Measurements from ENCODE around the gene INPP5D.
"Not testable (repeated sequence)": the region's sequence is repeated elsewhere in the genome, so short reads cannot be mapped to it uniquely, and the experiment has no call there.

The INPP5D gene

DNA sequence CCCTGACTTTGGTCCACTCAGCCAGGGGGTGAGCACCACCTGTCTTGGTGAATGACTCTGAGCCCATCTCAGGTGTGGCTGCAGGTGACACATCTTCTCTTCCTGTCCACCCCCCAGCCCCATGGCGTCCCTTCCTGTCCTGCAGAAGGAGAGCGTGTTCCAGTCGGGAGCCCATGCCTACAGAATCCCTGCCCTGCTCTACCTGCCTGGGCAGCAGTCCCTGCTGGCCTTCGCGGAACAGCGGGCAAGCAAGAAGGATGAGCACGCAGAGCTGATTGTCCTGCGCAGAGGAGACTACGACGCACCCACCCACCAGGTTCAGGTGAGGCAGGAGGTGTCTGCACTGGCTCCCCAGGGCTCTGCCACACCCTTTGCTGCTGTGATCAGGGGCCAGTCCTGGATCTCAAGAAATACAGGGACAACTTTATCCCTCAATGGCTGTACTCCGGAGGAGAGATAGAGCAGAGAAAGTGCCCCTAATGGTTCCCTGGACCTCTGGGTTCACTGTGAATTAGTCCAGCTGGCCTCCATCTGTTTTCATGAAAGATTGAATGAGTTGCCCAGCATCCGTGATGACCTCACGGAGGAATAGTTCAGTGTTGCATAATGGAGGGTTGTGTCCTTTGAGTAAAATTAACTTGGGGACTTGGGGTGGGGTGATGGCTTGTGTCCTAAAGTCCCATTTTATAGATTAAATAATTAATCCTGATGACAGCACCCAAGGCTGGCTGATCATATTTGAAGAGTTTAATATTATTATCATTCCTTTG is 27.4 kb upstream of the INPP5D start, which contains the start of gene NEU2:
NEU2 (plus strand) TSS at position 122 of the 770 bp plus-strand sequence; CDS start at position 122, 0 bp downstream.
- DNase-seq (ENCODE audit: low read depth, low spot score) = no peak

DNA sequence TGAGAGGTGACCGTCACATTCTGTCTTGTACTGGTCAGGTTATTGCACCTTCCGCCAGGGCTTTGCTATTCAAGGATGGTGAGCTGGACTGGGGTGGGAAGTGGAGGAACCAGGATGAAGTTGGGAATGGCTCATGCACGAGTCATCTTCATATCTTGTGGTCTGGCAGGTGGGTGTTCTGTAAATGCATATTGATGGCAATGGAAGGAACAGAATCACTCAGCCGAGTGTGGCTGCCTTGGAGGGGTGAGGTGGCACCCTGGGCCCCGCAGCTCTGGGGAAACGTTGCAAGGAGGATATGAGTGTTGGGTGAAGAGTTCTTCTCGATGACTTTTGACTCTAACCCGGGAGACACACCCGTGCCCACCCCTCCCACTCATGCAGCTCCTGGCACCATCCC is 26.5 kb upstream of the INPP5D start:
- DNase-seq (ENCODE audit: low read depth, low spot score) = no peak

DNA sequence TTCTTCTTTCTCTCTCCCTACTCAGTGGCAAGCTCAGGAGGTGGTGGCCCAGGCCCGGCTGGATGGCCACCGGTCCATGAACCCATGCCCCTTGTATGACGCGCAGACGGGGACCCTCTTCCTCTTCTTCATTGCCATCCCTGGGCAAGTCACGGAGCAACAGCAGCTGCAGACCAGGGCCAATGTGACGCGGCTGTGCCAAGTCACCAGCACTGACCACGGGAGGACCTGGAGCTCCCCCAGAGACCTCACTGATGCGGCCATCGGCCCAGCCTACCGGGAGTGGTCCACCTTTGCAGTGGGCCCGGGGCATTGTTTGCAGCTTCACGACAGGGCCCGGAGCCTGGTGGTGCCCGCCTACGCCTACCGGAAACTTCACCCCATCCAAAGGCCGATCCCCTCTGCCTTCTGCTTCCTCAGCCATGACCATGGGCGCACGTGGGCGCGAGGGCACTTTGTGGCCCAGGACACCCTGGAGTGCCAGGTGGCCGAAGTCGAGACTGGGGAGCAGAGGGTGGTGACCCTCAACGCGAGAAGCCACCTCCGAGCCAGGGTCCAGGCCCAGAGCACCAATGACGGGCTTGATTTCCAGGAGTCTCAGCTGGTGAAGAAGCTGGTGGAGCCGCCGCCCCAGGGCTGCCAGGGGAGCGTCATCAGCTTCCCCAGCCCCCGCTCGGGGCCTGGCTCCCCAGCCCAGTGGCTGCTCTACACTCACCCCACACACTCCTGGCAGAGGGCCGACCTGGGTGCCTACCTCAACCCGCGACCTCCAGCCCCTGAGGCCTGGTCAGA is 25.9 kb upstream of the INPP5D start:
- DNase-seq (ENCODE audit: low read depth, low spot score) = no peak

DNA sequence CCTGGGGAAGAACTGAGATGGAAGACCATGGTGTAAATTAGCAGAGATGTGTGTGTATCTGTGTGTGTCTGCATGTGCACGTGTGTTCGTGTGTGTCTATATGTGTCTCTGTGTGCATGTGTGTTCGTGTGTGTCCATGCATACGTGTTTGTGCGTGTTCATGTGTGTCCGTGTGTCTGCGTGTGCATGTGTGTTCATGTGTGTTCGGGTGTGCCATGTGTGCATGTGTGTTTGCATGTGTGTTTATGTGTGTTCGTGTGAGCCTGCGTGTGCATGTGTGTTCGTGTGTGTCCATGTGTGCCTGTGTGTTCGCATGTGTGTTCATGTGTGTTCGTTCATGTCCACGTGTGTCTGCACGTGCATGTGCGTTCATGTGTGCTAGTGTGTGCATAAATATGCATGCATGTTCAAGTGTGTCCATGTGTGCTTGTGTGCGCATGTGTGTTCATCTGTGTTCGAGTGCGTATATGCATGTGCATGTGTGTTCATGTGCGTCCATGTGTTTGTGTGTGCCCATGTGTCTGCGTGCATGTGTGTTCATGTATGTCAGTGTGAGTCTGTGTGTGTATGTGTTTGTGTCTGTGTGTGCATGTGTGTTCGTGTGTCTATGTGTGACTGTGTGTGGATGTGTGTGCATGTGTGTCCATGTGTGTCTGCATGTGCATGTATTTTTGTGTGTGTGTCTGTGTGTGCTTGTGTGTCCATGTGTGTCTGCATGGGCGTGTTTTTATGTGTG is 24.5 kb upstream of the INPP5D start:
- DNase-seq (ENCODE audit: low read depth, low spot score) = no peak

DNA sequence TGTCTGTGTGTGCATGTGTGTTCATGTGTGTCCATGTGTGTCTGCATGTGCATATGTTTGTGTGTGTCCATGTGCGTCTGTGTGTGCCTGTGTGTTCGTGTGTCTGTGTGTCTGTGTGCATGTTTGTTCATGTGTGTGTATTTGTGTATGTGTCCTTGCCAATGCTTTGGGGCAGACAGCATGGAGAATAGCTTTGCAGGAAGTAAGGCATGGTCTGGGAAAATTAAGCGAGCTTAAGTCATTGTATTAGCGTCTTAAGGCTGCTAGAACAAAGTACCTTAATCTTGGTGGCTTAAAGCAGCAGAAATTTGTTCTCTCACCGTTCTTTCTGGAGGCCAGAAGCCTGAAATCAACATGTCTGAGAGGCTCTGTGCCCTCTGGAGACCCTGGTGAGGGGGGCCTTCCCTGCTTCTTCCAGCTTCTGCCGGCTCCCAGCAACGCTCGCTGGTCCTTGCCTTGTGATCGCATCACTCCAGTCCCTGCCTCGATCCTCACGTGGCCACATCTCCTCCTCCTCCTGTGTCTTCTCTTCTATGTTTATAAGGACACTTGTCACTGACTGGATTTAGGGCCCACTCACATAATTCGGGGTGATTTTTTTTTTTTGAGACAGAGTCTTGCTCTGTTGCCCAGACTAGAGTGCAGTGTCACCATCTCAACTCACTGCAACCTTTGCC is 23.8 kb upstream of the INPP5D start:
- DNase-seq (ENCODE audit: low read depth, low spot score) = no peak

DNA sequence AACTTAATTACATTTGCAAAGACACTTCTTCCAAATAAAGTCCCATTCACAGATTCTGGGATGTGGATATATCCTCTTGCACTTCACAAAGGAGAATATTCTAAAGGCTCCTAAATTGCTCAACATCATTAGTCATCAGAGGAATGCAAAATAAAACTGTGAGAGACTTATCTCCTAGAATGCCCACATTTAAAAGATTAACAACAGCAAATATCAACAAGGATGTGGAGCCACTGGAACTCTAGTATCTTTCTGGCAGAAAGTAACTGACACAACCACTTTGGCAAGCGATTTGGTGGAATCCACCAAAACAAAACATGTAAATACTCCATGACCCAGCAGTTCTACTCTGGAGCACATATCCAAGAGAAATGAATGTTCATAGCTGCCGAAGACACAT is 23.1 kb upstream of the INPP5D start:
- DNase-seq (ENCODE audit: low read depth, low spot score) = no peak

DNA sequence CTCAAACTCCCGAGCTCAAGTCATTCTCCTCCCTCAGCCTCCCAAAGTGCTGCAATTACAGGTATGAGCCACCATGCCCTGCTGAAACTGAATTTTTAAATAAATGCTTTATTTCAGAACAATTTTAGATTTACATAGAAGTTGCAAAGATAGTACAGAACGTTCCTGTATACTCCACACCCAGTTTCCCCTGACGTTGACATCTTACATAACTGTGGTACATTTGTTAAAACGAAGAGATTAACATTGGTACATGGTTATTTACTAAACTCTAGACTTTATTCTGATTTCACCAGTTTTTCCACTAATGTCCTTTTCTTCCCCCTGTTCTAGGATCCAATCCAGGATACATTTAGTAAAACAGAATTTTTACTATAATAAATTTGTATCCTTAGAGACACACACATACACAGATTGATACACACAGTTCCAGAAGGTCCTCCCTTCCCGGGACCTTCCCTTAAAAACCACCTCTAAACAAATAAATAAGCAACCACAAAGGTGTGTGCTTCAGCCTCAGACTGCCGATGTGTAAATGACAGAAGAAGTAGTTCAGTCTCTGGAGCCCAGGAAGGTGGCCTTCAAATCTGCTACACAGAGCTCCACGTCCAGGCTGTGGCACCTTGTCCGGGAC is 20.8 kb upstream of the INPP5D start:
- no peak for DNase-seq (ENCODE audit: low read depth, low spot score)

DNA sequence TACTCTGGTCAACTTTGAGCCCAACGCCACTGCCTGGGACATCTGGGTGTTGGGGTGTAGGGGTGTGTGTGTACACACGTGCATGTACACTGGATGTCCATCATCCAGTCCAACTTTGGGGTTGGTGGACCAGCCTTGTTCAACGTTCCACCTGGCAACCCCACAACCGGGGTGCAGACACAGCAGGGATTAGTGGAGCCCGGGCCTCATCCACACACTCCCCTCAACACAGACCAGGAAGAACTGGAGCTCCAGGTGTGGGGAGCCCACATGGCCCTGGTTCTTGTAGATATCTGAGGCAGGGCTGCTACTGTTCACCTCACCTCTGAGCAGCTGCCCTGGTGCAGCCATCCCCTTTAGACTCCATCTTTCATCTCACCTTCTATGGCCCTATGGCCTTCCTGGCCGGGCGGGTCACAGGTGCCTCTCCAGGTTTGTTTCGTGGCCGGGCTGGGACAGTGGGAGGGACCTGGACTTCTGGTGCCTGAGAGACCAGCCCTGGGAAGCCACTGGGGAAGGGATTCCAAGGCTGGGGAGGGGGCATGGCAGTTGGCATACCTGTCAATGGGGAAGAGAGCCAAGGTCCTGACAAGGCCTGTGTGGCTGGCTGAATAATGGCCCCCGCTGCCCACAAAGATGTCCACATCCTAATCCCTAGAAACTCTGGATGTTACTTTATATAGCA is 20.2 kb upstream of the INPP5D start:
- DNase-seq (ENCODE audit: low read depth, low spot score) = no peak

DNA sequence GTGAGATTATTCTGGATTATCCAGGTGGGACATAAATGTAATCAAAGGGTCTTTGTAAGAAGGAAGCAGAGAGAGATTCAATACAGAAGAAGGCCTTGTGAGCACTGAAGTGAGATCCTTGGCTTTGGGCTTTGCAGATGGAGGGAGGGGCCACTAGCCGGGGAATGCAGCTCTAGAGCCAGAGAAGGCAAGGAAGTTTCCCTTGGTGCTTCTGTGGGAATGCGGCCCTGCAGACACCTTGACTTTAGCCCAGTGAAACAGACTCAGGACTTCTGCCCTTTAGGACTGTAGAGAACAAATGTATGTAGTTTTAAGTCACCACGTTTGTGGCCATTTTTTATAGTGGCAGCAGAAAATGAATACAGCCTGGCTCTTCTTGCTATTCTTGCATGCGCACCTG is 19.6 kb upstream of the INPP5D start:
- no peak for DNase-seq (ENCODE audit: low read depth, low spot score)

DNA sequence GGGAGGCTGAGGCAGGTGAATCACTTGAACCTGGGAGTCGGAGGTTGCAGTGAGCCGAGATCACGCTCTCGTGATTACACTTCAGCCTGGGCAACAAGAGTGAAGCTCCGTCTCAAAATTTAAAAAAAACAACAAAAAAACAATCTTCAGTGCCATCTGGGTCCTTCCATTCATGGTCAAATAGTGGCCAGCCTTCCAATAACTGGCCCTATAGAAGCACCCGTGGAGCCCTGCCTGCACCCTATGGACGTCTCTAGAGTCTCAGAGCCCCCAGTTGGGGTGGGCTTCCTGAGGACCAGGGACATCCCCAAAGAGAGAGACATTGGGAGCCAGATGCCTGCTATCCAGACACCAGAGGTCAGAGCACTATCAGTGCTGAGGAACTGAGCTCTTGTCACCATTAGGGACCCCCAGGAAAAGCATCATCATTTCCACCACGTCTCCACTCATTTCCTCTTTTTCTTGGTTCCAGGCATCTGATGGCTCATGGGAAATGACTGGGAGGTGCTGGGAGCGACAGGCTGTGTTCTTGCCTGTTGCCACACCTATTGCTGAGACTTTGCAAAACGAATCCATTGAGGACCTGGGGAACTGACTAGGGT is 18.3 kb upstream of the INPP5D start:
- no peak for DNase-seq (ENCODE audit: low read depth, low spot score)

DNA sequence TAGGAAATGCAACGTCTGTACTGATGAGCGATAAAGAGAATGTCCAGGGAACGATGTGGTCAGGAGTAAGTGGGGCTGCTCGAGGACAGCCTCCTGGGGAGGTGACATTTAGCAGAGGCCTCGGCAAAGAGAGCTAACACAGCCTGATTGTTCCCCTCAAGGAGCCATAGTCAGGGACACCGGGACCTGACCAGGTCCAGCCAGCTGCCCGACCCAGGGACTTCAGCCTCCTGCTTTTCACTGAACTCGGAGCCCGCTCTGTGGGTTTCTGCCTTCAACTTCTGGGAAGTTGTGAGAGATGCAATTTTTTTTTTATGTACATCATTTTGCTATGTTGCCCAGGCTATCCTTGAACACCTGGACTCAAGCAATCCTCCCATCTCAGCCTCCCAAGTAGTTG is 17.6 kb upstream of the INPP5D start:
- no peak for DNase-seq (ENCODE audit: low read depth, low spot score)

DNA sequence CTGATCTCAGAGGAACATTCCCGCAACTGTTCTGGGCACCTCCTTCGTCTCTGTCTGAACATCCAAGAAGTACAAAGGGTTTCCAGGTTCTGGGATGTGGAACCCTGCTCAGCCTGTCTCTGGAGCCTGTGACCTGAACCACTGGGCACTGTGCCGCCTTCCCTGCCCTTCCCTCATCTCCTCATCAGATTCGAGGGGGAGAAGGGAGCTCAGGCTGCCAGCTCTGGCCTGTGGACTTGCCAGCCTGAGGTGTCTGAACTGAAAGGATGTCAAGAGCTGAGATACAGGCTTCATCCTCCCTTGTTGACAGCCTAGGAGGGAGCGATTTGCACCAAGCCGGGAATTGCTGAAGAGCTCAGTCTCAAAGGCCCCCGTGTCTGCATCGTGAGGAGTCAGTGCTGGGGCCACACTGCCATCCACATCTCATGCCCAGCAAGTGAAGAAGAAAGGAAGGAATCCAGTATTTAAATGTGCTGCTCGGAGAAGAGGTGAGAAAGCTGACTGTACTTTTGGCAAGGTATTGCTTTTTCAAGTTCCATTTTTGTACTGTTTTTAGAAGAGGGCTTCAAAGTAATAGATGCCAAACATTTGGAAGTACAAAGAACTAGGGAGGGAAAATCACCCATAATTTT is 15.1 kb upstream of the INPP5D start:
- no peak for DNase-seq (ENCODE audit: low read depth, low spot score)

DNA sequence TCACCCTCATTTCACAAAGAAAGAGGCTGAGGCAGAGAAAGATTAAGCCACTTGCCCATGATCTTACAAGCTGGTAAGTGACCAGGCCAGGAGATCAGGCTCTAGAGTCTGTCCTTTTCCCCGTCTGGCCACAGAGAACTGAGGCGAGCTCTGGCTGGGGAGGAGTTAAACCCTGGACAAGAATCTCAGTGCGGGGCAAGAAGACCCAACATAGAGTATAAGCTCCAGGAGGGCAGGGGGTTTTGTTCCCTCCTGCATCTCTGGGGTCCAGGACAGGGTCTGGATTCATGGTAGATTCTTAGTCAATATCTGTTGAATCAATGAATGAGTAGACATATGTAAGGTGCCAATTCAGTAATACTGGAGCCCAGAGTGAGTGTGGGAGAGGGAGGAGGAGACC is 12.9 kb upstream of the INPP5D start:
- no peak for DNase-seq (ENCODE audit: low read depth, low spot score)

DNA sequence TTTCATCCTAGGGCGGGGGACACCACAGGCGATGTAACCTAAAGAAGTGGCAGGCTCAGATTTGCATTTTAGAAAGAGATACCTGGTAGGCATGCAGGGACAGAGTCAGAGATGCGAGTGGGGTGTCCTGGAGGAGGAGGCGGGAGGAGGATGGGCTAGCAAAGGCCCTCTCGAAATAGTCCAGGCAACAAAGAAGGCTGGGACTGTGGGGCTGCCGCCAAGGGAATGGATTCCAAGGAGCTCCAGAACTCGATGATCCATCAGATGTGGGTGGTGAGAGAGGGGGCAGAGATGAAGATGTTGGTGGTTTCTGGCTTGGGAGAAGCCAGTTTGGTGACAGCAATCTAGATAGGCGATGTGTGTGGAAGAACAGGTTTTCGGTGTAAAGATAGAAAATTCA is 12.5 kb upstream of the INPP5D start:
- DNase-seq (ENCODE audit: low read depth, low spot score) = no peak

DNA sequence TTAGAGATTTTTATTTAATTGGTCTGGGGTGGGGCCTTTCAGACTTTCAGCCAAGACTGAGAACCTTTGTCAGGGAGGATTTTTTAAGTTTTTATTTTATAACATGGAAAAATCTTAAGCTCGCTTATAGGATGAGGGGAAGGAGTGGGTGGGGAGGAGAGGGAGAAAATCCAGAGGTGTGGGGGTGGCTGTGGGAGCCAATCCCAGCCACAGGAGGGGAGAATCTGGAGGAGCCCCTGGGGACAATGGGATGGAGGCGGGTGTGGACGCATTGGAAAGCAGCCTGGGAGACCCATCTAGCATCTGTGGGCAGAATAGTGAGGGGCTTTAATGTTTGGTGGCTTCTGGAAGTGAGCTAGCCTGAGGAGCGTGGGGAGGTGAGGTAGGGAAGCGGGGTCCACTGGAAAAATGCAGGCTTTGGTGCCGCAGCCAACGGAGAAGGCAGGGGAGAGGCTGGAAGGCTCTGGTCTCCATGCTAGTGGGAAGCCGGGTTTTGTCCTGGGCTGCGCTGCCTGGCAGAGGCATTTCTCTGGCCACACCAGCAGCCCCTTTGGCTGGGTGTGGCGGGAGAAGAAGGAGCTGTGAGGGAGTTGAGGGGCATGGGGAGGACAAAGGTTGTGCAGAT is 11.5 kb upstream of the INPP5D start:
- no peak for DNase-seq (ENCODE audit: low read depth, low spot score)

DNA sequence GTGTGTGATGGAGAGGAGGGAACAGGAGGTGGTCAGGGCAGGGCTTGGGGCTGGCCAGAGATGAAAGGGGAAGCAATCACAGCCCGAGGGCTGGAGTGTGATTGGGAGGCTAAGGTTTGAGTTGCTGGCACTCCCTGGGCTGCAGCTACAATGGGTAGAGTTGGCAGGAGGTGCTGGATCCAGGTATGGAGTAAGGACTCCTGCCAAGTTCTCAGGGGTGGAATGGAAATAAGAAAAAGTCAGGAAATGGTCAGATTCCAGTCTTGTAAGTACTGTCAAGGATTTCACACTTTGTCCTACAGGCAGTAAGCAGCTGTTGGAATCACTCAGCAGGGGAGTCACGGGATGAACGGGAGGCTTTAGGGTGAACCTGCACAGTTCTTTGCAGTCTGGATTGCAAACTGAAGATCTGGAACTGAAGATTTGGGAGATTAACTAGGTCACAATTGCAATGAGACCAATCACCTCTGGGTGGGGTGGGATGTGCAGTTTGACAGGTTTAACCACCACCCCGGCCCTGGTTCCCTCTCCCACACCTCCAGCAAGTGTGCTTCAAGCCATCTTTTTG is 10.9 kb upstream of the INPP5D start:
- DNase-seq (ENCODE audit: low read depth, low spot score) = peak; percentile 53

DNA sequence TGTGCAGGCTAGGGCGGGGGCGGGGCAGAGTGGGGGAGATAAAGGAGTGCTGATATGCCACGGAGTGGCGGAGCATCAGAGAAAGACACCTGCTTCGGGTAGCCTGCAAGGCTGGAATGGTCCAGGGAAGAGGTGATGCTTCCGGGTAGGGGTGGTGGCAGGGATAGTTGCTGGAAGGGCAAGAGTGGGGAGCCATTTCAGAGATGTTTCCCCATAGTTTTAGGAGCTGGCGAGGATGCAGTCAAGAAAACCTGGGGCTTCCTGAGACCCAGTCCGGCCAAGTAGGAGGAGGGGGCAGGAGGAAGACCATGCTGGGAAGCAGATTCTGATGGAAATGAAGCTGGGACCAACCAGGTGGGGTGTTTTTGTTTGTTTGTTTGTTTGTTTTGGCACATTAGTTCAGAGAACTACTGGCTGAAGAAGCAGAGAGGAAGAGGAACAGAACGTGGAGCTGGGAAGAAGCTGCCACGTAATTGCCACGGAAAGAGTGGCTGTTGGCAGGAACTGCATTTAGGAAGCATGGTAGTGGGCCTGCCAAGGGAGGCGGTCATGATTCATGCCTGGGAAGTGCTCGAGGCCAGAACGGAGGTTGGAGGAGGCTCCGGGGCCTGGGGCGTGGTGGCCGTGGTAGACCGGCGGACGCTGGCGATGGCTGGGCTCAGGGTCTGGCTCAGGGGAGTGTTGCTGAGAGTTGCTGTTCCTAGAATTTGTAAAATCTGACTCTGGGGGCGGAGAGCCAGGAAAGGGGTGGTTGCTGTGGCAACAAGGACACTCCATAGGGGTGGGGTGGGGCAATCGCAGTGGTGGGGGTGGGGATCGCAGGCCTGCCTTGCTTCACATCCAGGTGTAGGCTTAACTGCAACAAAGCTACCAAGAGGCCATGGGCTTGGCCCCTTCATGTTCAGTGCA is 8.6 kb upstream of the INPP5D start:
- DNase-seq (ENCODE audit: low read depth, low spot score) = peak; percentile 93

DNA sequence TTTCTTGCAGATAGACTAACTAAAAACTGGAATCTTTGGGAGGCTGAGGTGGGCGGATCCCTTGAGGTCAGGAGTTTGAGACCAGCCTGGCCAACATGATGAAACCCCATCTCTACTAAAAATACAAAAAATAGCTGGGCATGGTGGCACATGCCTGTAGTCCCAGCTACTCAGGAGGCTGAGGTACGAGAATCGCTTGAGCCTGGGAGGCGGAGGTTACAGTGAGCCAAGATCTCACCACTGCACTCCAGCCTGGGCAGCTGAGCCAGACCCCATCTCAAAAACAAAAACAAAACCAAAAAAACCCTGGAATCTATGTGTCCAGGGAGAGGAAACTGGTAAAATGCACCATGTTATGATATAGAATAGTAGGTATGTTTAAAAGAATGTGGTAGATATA is 7.6 kb upstream of the INPP5D start:
- not testable (repeated sequence) for DNase-seq (ENCODE audit: low read depth, low spot score)

Measured in ELF-1 (cell line).